Immature natural killer cell (primary cell): ENCODE measurements around the gene SPATA33. TPM values are rescaled to one million over a fixed set of nuclear protein-coding genes. Genes with fewer than 3 reads are reported as not detected.
A peak's percentile ranks its signal among the peaks of the same experiment; 100 is the strongest.

Experiments used
- DNase-seq, 3 donors: peaks; one replicate each; pipeline ENCODE4 v3.0.0; 2022; ENCODE audit warnings: mixed read lengths in 1 of 3
- H3K27ac Mint-ChIP-seq, 6 donors: one replicate each; pipeline ENCODE4 v1.8.0; 2020; ENCODE audit warnings: mixed read lengths in 6 of 6, mild to moderate bottlenecking in 5 of 6, inconsistent platforms in 4 of 6, moderate library complexity in 3 of 6
- H3K27me3 Mint-ChIP-seq, 3 donors: one replicate each; pipeline ENCODE4 v1.8.0; 2020 to 2021; ENCODE audit warnings: low read depth in 3 of 3, mild to moderate bottlenecking in 3 of 3, mixed read lengths in 3 of 3, moderate library complexity in 3 of 3, inconsistent platforms in 1 of 3
- H3K36me3 Mint-ChIP-seq, 3 donors: one replicate each; pipeline ENCODE4 v1.8.0; 2020; ENCODE audit warnings: mixed read lengths in 3 of 3, inconsistent platforms in 2 of 3, mild to moderate bottlenecking in 2 of 3
- H3K4me1 Mint-ChIP-seq, 2 donors: one replicate each; pipeline ENCODE4 v1.8.0; 2020; ENCODE audit warnings: inconsistent platforms in 2 of 2, mild to moderate bottlenecking in 2 of 2, mixed read lengths in 2 of 2, moderate library complexity in 1 of 2
- H3K4me3 Mint-ChIP-seq, 5 donors: one replicate each; pipeline ENCODE4 v1.8.0; 2020; ENCODE audit warnings: mild to moderate bottlenecking in 5 of 5, mixed read lengths in 5 of 5, inconsistent platforms in 3 of 5, moderate library complexity in 3 of 5
- H3K9me3 Mint-ChIP-seq, 6 donors: one replicate each; pipeline ENCODE4 v1.8.0; 2020; ENCODE audit warnings: mild to moderate bottlenecking in 6 of 6, mixed read lengths in 6 of 6, inconsistent platforms in 4 of 6, moderate library complexity in 3 of 6
- polyA plus RNA-seq, 3 donors: library from polyadenylated mRNA; unstranded; fragments of 300-500 nt; fragmentation: Illumina TruSeq; gene quantifications; one replicate each; pipeline ENCODE4 v1.2.3, GENCODE V29; 2021

The SPATA33 gene
- polyA plus RNA-seq, 3 donors from 2014 or later: 1.8 to 6.8 (median 4.7) TPM

GRCh38 chr16:89705006-89705405 lies 47.4 kb downstream of the SPATA33 start:
- no peaks in the 10 kb centered on the region for H3K36me3 Mint-ChIP-seq
- peaks cover 14 to 21% of the 10 kb centered on the region in 2 donors for H3K4me1 Mint-ChIP-seq
- H3K27me3 Mint-ChIP-seq: peaks cover 2 to 19% (median 6%) of the 10 kb centered on the region in 3 donors
- H3K9me3 Mint-ChIP-seq: no peaks in the 10 kb centered on the region
- no peak overlapping the region for H3K27ac Mint-ChIP-seq
- no peak for DNase-seq
- no peak overlapping the region for H3K4me3 Mint-ChIP-seq

GRCh38 chr16:89706518-89707260 lies 49.1 kb downstream of the SPATA33 start:
- DNase-seq: no peak
- Mint-ChIP-seq H3K36me3 (no peaks in the 10 kb centered on the region), H3K4me3 (no peak overlapping the region), H3K4me1 (peaks cover 14 to 17% of the 10 kb centered on the region in 2 donors), H3K9me3 (no peaks in the 10 kb centered on the region), H3K27ac (no peak overlapping the region), H3K27me3 (peaks cover 2 to 9% (median 3%) of the 10 kb centered on the region in 3 donors)

- no peak for DNase-seq
- H3K4me3 Mint-ChIP-seq: no peak overlapping the region
- H3K27me3 Mint-ChIP-seq: peaks cover 2 to 9% (median 3%) of the 10 kb centered on the region in 3 donors
- H3K36me3 Mint-ChIP-seq: no peaks in the 10 kb centered on the region
- peaks cover 7 to 11% of the 10 kb centered on the region in 2 donors for H3K4me1 Mint-ChIP-seq
- H3K9me3 Mint-ChIP-seq: no peaks in the 10 kb centered on the region
- no peak overlapping the region for H3K27ac Mint-ChIP-seq
Observed at GRCh38 chr16:89707695-89708094, 50.1 kb downstream of the SPATA33 start.

- Mint-ChIP-seq H3K27ac (no peak overlapping the region), H3K4me1 (peaks cover 6 to 8% of the 10 kb centered on the region in 2 donors), H3K4me3 (no peak overlapping the region), H3K36me3 (no peaks in the 10 kb centered on the region), H3K9me3 (no peaks in the 10 kb centered on the region), H3K27me3 (peaks cover 2 to 9% (median 3%) of the 10 kb centered on the region in 3 donors)
- DNase-seq: no peak
Observed at GRCh38 chr16:89708481-89708931, 50.9 kb downstream of the SPATA33 start.

GRCh38 chr16:89709166-89709565 lies 51.5 kb downstream of the SPATA33 start:
- H3K4me3 Mint-ChIP-seq: no peak overlapping the region
- H3K36me3 Mint-ChIP-seq: no peaks in the 10 kb centered on the region
- H3K9me3 Mint-ChIP-seq: no peaks in the 10 kb centered on the region
- H3K27ac Mint-ChIP-seq: no peak overlapping the region
- H3K27me3 Mint-ChIP-seq: peaks cover 2 to 9% (median 3%) of the 10 kb centered on the region in 3 donors
- peaks cover 6 to 8% of the 10 kb centered on the region in 2 donors for H3K4me1 Mint-ChIP-seq
- no peak for DNase-seq

GRCh38 chr16:89709716-89710432 lies 52.2 kb downstream of the SPATA33 start:
- H3K4me1 Mint-ChIP-seq: peaks cover 6 to 8% of the 10 kb centered on the region in 2 donors
- H3K36me3 Mint-ChIP-seq: no peaks in the 10 kb centered on the region
- DNase-seq: no peak
- H3K9me3 Mint-ChIP-seq: no peaks in the 10 kb centered on the region
- H3K27ac Mint-ChIP-seq: peak overlapping the region in 1 of 6 donors; percentile 22
- peak overlapping the region in 2 of 5 donors; percentile 25 to 27 for H3K4me3 Mint-ChIP-seq
- H3K27me3 Mint-ChIP-seq: peaks cover 2 to 10% (median 3%) of the 10 kb centered on the region in 3 donors

- Mint-ChIP-seq H3K36me3 (no peaks in the 10 kb centered on the region), H3K4me1 (peaks cover 3 to 6% of the 10 kb centered on the region in 2 donors), H3K27me3 (peaks cover 2 to 7% (median 2%) of the 10 kb centered on the region in 3 donors), H3K27ac (no peak overlapping the region), H3K4me3 (no peak overlapping the region), H3K9me3 (no peaks in the 10 kb centered on the region)
- DNase-seq: no peak
Observed at GRCh38 chr16:89710709-89711564, 53.3 kb downstream of the SPATA33 start.

GRCh38 chr16:89711601-89712273 lies 54.1 kb downstream of the SPATA33 start:
- Mint-ChIP-seq H3K36me3 (no peaks in the 10 kb centered on the region), H3K9me3 (no peaks in the 10 kb centered on the region)

GRCh38 chr16:89712274-89712781 lies 54.7 kb downstream of the SPATA33 start:
- no peak overlapping the region for H3K27ac Mint-ChIP-seq
- peaks cover 0 to 5% of the 10 kb centered on the region in 2 donors for H3K4me1 Mint-ChIP-seq
- H3K9me3 Mint-ChIP-seq: no peaks in the 10 kb centered on the region
- H3K27me3 Mint-ChIP-seq: peaks cover 2 to 5% (median 2%) of the 10 kb centered on the region in 3 donors
- no peak for DNase-seq
- H3K4me3 Mint-ChIP-seq: peak overlapping the region in 2 of 5 donors; percentile 35 to 44
- no peaks in the 10 kb centered on the region for H3K36me3 Mint-ChIP-seq

More at GRCh38 chr16:89711601-89712273, 54.1 kb downstream of the SPATA33 start:
- DNase-seq: peak; percentile 68 to 79 (median 69)
- H3K4me3 Mint-ChIP-seq: peak overlapping the region in 1 of 5 donors; percentile 41
- peaks cover 2 to 5% (median 2%) of the 10 kb centered on the region in 3 donors for H3K27me3 Mint-ChIP-seq
- peaks cover 0 to 4% of the 10 kb centered on the region in 2 donors for H3K4me1 Mint-ChIP-seq
- no peak overlapping the region for H3K27ac Mint-ChIP-seq

GRCh38 chr16:89716493-89716892 lies 58.9 kb downstream of the SPATA33 start:
- no peak overlapping the region for H3K27ac Mint-ChIP-seq

GRCh38 chr16:89716916-89717687 lies 59.5 kb downstream of the SPATA33 start:
- no peaks in the 10 kb centered on the region for H3K9me3 Mint-ChIP-seq
- H3K4me3 Mint-ChIP-seq: no peak overlapping the region
- H3K4me1 Mint-ChIP-seq: peaks cover 13 to 18% of the 10 kb centered on the region in 2 donors
- no peaks in the 10 kb centered on the region for H3K36me3 Mint-ChIP-seq
- no peak for DNase-seq
- H3K27me3 Mint-ChIP-seq: peaks cover 11 to 23% (median 14%) of the 10 kb centered on the region in 3 donors
- H3K27ac Mint-ChIP-seq: no peak overlapping the region

More at GRCh38 chr16:89716493-89716892, 58.9 kb downstream of the SPATA33 start:
- H3K27me3 Mint-ChIP-seq: peaks cover 9 to 21% (median 12%) of the 10 kb centered on the region in 3 donors
- H3K4me3 Mint-ChIP-seq: no peak overlapping the region
- peaks cover 13 to 18% of the 10 kb centered on the region in 2 donors for H3K4me1 Mint-ChIP-seq
- H3K36me3 Mint-ChIP-seq: no peaks in the 10 kb centered on the region
- DNase-seq: no peak
- H3K9me3 Mint-ChIP-seq: no peaks in the 10 kb centered on the region
